GM12801 (cell line): ENCODE results near the gene TLE6.

ENCODE experiments used
- CTCF ChIP-seq: IDR thresholded peaks from one replicate; pipeline ENCODE4 v1.5.1; 2011; ENCODE audit warnings: control low read depth; ENCODE audit not compliant: insufficient read length; ENCODE audit errors: extremely low read depth

TLE6 gene

DNA sequence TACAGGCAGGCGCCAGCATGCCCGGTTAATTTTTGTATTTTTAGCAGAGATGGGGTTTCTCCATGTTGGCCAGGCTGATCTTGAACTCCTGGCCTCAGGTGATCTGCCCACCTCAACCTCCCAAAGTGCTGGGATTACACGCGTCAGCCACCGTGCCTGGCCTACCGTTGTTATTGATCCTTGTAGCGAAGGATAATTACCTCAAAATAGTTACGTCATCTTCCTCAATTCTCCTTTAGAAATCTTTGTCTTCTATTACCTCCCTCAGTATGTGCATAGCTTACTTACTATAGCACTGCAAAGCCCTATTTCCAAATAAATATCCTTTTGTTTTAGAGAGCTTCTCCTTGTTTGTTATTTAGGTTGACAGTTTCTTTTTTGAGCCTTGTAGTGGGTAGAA lies 9.4 kb upstream of the TLE6 start:
- TF ChIP-seq CTCF = no peak

DNA sequence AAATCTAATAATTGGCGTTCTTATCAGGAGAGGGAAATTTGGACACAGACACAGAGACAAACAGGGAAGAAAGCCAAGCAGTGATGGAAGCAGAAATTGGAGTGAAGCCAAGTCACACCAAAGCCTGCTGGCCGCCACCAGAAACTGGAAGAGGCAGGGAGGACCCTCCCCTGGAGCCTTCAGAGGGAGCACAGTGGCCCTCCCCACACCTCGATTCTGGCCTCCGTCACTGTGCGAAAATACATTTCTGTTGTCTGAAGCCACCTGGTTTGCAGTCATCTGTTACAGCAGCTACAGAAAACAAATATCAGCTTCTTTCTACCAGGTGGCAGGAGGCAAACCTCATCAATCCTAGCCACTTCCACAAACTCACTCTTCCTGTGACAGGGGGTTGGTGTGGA lies 8.3 kb upstream of the TLE6 start:
- no peak for TF ChIP-seq CTCF

DNA sequence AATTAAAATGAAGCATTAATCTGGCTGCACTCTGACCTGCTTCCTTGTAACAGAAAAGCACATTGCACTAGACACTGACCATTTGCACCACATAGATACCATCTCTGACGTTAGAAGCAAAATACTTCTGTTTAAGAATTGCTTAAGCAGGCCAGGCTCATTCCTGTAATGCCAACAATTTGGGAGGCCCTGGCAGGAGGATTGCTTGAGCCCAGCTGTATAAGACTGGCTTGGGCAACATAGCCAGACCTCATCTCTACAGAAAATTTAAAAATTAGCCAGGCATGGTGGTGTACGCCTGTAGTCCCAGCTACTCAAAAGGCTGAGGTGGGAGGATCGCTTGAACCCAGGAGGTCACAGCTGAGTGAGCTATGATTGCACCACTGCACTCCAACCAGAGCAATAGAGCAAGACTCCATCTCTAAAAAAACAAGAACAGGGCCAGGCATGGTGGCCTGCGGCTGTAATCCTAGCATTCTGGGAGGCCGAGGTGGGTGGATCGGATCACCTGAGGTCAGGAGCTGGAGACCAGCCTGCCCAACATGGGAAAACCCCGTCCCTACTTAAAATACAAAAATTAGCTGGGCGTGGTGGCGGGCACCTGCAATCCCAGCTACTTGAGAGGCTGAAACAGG lies 7.0 kb upstream of the TLE6 start:
- no peak for TF ChIP-seq CTCF

DNA sequence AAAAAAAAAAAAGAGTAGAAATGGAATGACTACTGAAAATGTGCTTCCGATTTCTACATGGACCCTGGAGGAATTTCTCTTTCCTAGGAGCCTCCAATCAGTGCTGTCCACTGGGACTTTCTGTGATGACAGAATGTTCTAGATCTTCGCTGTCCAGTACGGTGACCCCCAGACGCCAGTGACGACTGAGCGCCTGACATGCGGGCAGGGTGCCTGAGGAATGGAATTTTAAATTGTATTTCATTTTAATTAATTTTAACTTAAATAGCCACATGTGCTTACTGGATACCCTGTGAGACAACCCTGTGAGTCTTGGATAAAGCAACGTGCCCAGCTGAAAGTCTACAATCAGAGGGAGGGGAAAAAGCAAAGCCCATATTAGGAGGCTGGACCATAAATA lies 4.1 kb upstream of the TLE6 start:
- no peak for TF ChIP-seq CTCF

DNA sequence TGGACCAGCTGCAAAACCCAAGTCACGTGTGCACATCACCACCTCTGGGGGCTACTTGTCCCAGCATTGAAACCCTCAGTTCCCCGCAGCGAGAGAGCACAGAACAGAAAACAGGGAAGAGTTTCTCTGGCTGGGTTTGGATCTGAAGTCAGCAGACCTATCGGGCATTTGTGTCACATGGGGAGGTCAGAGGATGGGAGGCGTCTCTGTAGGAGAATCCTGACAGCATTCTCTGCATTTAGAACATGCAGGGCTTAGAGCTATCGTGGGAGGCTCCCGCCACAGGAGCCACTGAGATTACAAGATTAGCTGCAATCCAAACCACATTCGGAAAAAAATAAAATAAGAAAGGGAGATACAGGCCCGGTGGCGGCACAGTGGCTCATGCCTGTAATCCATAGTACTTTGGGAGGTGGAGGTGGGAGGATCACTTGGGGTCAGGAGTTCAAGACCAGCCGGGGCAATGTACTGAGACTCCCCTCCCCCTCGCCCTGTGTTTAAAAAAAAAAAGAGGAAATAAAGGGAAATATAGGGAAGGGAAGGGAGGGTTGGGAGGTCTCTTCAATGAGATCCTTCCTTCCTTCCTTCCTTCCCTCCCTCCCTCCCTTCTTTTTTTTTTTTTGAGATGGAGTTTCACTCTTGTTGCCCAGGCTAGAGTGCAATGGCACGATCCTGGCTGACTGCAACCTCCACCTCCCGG lies 2.9 kb upstream of the TLE6 start:
- no peak for TF ChIP-seq CTCF

GRCh38 chr19:2976609-2977000 lies 759 bp upstream of the TLE6 start:
- no peak for TF ChIP-seq CTCF

GRCh38 chr19:2977746-2978138 lies 378 bp downstream of the TLE6 start:
- TF ChIP-seq CTCF = no peak
